Thoracic aorta (tissue), 2 donors: ENCODE data around the gene CTNNA3. TPM values are rescaled to one million over a fixed set of nuclear protein-coding genes. Genes with fewer than 3 reads are reported as not detected.

Experiments used
- ATAC-seq: fragments of 150-250 bp; one replicate; pipeline ENCODE4 v1.8.0; 2017; ENCODE audit warnings: low read depth; ENCODE audit not compliant: insufficient number of reproducible peaks, low FRiP score
- DNase-seq: peaks from one replicate; pipeline ENCODE4 v3.0.0-alpha.2; 2020; ENCODE audit warnings: low spot score
- H3K27ac ChIP-seq, 2 donors: fragments of 200-600 bp; sonication (generic); 1 replicate in 1 of 2; 2 replicates in 1 of 2; pipeline ENCODE4 v1.5.1; 2016; ENCODE audit warnings: mild to moderate bottlenecking in 2 of 2, moderate library complexity in 2 of 2
- H3K27me3 ChIP-seq: fragments of 200-600 bp; sonication (generic); replicated peaks from 2 replicates; pipeline ENCODE4 v1.6.0; 2016; ENCODE audit warnings: mild to moderate bottlenecking; ENCODE audit not compliant: insufficient read depth
- H3K36me3 ChIP-seq: fragments of 200-600 bp; sonication (generic); one replicate; pipeline ENCODE4 v1.5.1; 2016
- H3K4me1 ChIP-seq, 2 donors: fragments of 200-600 bp; sonication (generic); 1 replicate in 1 of 2; 2 replicates in 1 of 2; pipeline versions ENCODE4 v1.5.1 to v1.6.0; 2016; ENCODE audit warnings: low read depth in 2 of 2, mild to moderate bottlenecking in 1 of 2; ENCODE audit not compliant: control insufficient read depth in 1 of 2
- H3K4me3 ChIP-seq: fragments of 200-600 bp; sonication (generic); 2 replicates; pipeline ENCODE4 v1.5.1; 2016; ENCODE audit warnings: mild to moderate bottlenecking
- H3K9me3 ChIP-seq: fragments of 200-600 bp; sonication (generic); 2 replicates; pipeline ENCODE4 v1.5.1; 2016
- total RNA-seq, 2 donors: library from RNA; depleted of rRNA; stranded (reverse); fragments of >200 nt; gene quantifications; one replicate each; pipeline versions ENCODE4 v1.1.0 to v1.2.3, GENCODE V29; 2016
- TF ChIP-seq, protein P1 (sequence below): fragments of 200-600 bp; sonication (generic); IDR thresholded peaks from one replicate; pipeline ENCODE4 v1.5.1; 2019; ENCODE audit warnings: antibody characterized with exemption

The CTNNA3 gene
- total RNA-seq, 2 donors from 2014 or later, result 0.95 to 1.2 TPM

DNA sequence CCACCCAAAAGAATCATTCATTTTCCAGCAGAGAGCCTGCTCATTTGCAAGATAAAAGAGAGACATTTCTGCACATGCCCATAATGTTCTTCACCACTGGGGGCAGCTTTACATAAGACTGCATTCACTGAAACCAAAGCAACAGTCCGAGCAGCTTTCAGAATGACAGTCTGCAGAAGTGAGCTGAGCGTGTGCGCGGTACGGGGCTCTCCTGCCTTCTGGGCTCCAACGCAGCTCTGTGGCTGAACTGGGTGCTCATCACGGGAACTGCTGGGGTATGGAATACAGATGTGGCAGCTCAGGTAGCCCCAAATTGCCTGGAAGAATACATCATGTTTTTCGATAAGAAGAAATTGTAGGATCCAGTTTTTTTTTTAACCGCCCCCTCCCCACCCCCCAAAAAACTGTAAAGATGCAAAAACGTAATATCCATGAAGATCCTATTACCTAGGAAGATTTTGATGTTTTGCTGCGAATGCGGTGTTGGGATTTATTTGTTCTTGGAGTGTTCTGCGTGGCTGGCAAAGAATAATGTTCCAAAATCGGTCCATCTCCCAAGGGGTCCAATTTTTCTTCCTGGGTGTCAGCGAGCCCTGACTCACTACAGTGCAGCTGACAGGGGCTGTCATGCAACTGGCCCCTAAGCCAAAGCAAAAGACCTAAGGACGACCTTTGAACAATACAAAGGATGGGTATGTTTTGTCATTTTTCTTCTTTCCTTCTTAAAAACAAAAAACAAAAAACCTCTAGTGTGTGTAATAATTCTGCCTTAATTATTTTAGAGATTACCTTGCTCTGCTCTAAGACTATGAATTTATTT is 769.9 kb downstream of the CTNNA3 start, which contains the start of gene LRRTM3:
Gene LRRTM3 (plus strand): TSS at position 141 of the 820 bp plus-strand sequence.
- Histone ChIP-seq H3K27me3 (no peaks in the 10 kb centered on the region), H3K4me1 (peaks cover 0 to 5% of the 10 kb centered on the region in 2 donors), H3K9me3 (no peaks in the 10 kb centered on the region), H3K27ac (no peak within 1 kb of the TSS), H3K4me3 (peak within 1 kb of the TSS; percentile 35), H3K36me3 (no peaks in the 10 kb centered on the region)
- TF ChIP-seq, protein P1, sequence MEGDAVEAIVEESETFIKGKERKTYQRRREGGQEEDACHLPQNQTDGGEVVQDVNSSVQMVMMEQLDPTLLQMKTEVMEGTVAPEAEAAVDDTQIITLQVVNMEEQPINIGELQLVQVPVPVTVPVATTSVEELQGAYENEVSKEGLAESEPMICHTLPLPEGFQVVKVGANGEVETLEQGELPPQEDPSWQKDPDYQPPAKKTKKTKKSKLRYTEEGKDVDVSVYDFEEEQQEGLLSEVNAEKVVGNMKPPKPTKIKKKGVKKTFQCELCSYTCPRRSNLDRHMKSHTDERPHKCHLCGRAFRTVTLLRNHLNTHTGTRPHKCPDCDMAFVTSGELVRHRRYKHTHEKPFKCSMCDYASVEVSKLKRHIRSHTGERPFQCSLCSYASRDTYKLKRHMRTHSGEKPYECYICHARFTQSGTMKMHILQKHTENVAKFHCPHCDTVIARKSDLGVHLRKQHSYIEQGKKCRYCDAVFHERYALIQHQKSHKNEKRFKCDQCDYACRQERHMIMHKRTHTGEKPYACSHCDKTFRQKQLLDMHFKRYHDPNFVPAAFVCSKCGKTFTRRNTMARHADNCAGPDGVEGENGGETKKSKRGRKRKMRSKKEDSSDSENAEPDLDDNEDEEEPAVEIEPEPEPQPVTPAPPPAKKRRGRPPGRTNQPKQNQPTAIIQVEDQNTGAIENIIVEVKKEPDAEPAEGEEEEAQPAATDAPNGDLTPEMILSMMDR, result peak; percentile 48
- DNase-seq (no peak), ATAC-seq (no peak)

DNA sequence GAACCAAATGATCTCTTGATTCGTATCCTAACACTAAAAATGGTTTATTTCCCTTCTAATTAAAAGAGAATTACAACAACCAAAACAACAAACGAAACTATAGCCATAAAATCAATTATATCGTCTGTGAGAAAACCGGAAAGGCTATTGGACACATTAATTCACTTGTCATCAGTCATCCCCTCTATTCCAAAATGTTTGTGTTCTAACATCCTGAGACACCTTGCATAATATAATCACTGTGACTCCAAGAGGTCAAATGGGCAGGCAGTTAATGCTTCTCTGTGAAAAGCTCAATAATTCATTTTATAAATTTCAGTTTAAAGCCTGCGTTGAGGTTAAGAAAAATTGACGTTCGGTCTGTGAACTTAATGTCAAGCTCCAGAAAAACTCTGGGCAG is 770.6 kb downstream of the CTNNA3 start:
- Histone ChIP-seq H3K4me1 (peaks cover 0 to 5% of the 10 kb centered on the region in 2 donors), H3K36me3 (no peaks in the 10 kb centered on the region), H3K27me3 (no peaks in the 10 kb centered on the region), H3K9me3 (no peaks in the 10 kb centered on the region), H3K4me3 (no peak overlapping the region), H3K27ac (no peak overlapping the region)
- ATAC-seq (no peak), DNase-seq (no peak)
- TF ChIP-seq, protein P1, result no peak

DNA sequence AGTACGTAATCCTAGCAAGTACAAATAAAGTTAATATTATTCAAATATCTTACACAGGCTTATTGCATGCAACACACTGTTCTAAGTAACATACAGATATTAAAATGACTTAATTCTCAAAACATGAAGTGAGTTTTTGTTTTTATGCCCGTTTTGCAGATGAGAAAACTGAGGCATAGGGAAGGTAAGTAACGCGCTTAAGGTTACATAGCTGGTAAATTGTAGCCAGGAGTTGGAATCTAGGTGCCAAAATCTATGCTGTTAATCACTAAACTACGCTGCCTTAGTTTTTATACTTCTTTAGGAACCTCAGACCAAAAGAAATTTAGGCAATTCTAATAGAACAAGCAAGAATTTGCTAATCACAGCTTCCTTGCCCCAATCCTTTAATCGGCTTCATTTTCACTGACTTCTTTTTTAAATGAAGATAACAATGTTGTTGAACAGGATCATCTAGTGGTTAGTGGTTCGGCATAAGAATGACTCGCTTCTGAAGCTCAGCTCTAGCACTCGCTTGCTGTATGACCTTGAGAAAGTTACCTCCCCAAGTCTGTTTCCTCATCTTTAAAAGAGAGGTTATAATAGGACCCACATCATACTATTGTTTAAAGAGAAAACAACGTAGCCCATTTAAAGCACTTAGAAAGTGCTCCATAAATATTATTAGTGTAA is 771.2 kb downstream of the CTNNA3 start:
- H3K36me3 ChIP-seq, result no peaks in the 10 kb centered on the region

GRCh38 chr10:66919248-66919647 is 776.7 kb downstream of the CTNNA3 start:
- H3K36me3 ChIP-seq, result no peaks in the 10 kb centered on the region
- H3K4me3 ChIP-seq, result no peak overlapping the region
- no peak overlapping the region for H3K27ac ChIP-seq
- H3K27me3 ChIP-seq, result no peaks in the 10 kb centered on the region
- DNase-seq, result no peak
- no peaks in the 10 kb centered on the region for H3K9me3 ChIP-seq
- ATAC-seq, result no peak
- H3K4me1 ChIP-seq, result no peaks in the 10 kb centered on the region
- TF ChIP-seq, protein P1, result no peak

More for the DNA sequence above, 771.2 kb downstream of the CTNNA3 start:
- ATAC-seq (no peak), DNase-seq (no peak)
- H3K27ac ChIP-seq, result no peak overlapping the region
- TF ChIP-seq, protein P1, result no peak
- H3K9me3 ChIP-seq, result no peaks in the 10 kb centered on the region
- peaks cover 0 to 5% of the 10 kb centered on the region in 2 donors for H3K4me1 ChIP-seq
- no peak overlapping the region for H3K4me3 ChIP-seq
- no peaks in the 10 kb centered on the region for H3K27me3 ChIP-seq

DNA sequence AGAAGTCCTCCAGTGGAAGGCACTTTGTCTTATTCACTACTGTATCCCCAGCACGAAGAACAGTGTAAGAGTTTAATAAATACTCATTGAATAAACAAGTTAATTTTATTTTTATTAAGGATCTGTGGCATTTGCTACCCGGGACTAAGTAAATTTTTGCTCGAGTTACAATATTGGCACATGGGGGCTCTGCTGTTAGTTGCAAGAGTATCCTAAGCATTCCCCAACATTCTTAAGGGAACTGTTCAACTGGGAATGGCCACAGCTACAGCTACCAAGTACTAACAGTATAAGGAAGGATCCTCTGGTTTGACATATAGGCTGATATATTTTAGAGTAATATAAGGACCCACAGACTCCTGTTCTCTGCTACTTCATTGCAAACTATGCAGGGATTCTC is 778.9 kb downstream of the CTNNA3 start:
- no peak for ATAC-seq
- H3K27ac ChIP-seq, result no peak overlapping the region

More for the DNA sequence above, 778.9 kb downstream of the CTNNA3 start:
- no peaks in the 10 kb centered on the region for H3K27me3 ChIP-seq
- H3K9me3 ChIP-seq, result no peaks in the 10 kb centered on the region
- H3K4me1 ChIP-seq, result no peaks in the 10 kb centered on the region
- no peak overlapping the region for H3K4me3 ChIP-seq
- H3K36me3 ChIP-seq, result no peaks in the 10 kb centered on the region
- TF ChIP-seq, protein P1, result no peak
- no peak for DNase-seq
